Measurements from ENCODE around the gene PIK3R2. TPM values are rescaled to one million over a fixed set of nuclear protein-coding genes. Genes with fewer than 3 reads are reported as not detected.
"Not testable (repeated sequence)": the region's sequence is repeated elsewhere in the genome, so short reads cannot be mapped to it uniquely, and the experiment has no call there.

PIK3R2 gene
- 1 to 10 TPM; 7.8 to 9.2 TPM for total RNA-seq

DNA sequence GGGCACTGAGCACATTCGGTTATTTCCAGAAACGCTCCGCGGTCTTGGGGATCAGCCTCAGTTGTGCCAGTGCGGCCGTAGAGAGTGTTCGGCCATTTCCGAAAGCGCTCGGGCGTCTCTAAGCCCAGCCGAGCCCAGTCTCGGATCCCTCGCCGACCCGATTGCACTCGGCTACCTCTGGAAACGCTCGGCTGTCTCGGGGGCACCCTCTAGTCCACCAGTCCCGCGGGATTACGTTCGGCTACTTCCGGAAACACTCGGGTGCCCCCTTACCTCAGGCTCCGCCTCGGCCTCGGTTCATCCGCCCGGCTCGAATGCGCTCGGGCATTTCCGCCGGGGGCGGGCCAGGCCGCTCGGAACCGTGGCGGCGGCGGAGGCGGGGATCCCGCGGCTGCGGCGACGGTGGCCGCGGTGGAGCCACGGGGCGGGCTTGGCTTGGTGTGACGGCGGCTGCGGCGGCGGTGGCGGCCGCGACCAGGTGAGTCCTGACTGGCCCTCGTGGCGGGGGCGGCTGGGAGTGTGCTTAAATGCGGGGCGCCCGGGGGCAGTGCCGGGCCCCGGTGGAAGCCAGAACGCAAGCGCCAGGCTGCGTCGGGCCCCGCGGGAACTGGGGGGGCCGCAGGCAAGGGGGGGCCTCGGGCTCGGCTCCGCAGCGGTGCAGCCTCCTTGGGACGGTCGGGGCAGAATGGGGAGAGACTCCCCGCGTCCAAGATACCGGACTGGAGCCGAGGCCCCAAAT lies at the start of gene PIK3R2:
Gene PIK3R2 (plus strand): TSS at position 347 of the 739 bp plus-strand sequence. CDS start 2,717 bp downstream, outside the sequence.
- Mint-ChIP-seq H3K4me3 (peak within 1 kb of the TSS; percentile 79), H3K27me3 (ENCODE audit: low read depth) (no peaks in the 10 kb centered on the region), H3K27ac (peak within 1 kb of the TSS; percentile 98), H3K4me1 (ENCODE audit: low read depth) (peaks cover 30% of the 10 kb centered on the region), H3K9me3 (ENCODE audit: insufficient read depth) (no peaks in the 10 kb centered on the region), H3K36me3 (ENCODE audit: low read depth) (peaks cover 17% of the 10 kb centered on the region)
- ChIA-PET CTCF (interaction anchor here (0.7 to 3.0 kb wide), 18 partner anchors 8 to 94 kb away, joined by 3 to 15 read pairs (median 5); partner anchors contain the start of genes MAST3, MPV17L2 and RAB3A), POLR2A (interaction anchor here (1.1 to 2.2 kb wide), 8 partner anchors 8 to 145 kb away, joined by 3 to 14 read pairs (median 8); partner anchors contain the start of genes ARRDC2, IL12RB1, JUND and MPV17L2)
- DNase-seq (peak; percentile 100), ATAC-seq (peak; percentile 94)

- ChIA-PET POLR2A (interaction anchor here (0.6 to 1.3 kb wide), 4 partner anchors 15 to 177 kb away, joined by 3 to 5 read pairs (median 4); partner anchors contain the start of gene JUND), CTCF (interaction anchor here (0.9 to 3.1 kb wide), 5 partner anchors 8 to 64 kb away, joined by 3 to 20 read pairs (median 4); partner anchors contain the start of gene PIK3R2)
- H3K4me1 Mint-ChIP-seq (ENCODE audit: low read depth), result peaks cover 31% of the 10 kb centered on the region
- DNase-seq (no peak), ATAC-seq (no peak)
- H3K9me3 Mint-ChIP-seq (ENCODE audit: insufficient read depth), result no peaks in the 10 kb centered on the region
- peak overlapping the region; percentile 69 for H3K4me3 Mint-ChIP-seq
- no peaks in the 10 kb centered on the region for H3K36me3 Mint-ChIP-seq (ENCODE audit: low read depth)
- no peaks in the 10 kb centered on the region for H3K27me3 Mint-ChIP-seq (ENCODE audit: low read depth)
- H3K27ac Mint-ChIP-seq, result peak overlapping the region; percentile 74
These were observed 48.2 kb upstream of the PIK3R2 start for GRCh38 chr19:18104793-18105131.

- not testable (repeated sequence) for H3K9me3 Mint-ChIP-seq (ENCODE audit: insufficient read depth); H3K4me3 Mint-ChIP-seq
- POLR2A ChIA-PET, result interaction anchor here (0.8 to 1.3 kb wide), 2 partner anchors 17 to 176 kb away, joined by 4 to 5 read pairs; partner anchors contain the start of gene JUND
These were observed 47.7 kb upstream of the PIK3R2 start for GRCh38 chr19:18105259-18105658.

DNA sequence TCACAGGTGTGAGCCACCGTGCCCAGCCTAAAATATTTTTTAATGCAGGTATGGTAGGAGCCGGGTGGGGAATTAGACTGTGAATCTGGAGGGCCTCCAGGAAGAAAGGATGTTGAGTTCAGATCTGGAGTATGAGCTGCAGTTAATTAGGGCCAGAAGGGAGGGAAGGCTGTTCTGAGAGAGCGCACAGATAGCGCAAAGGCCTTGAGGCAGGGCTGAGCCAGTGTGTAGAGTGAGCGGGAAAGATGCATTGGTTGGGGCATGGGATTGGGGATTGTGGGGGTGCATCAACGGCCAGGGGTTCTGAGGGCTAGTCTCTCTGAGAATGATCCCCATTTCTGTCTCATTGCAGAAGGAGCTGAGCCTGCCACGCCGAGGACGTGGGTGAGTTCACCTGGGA lies 45.7 kb upstream of the PIK3R2 start:
- Mint-ChIP-seq H3K27me3 (ENCODE audit: low read depth) (no peaks in the 10 kb centered on the region), H3K9me3 (ENCODE audit: insufficient read depth) (no peaks in the 10 kb centered on the region), H3K27ac (no peak overlapping the region), H3K4me1 (ENCODE audit: low read depth) (peaks cover 39% of the 10 kb centered on the region), H3K36me3 (ENCODE audit: low read depth) (peaks cover 4% of the 10 kb centered on the region), H3K4me3 (no peak overlapping the region)
- POLR2A ChIA-PET, result interaction anchor here (0.5 to 6.6 kb wide), 4 partner anchors 18 to 513 kb away, joined by 3 to 38 read pairs (median 4); partner anchors contain the start of gene IL12RB1
- ATAC-seq (no peak), DNase-seq (no peak)
- CTCF ChIA-PET, result interaction anchor here (0.9 kb wide), 1 partner anchor 45 kb away, joined by 3 read pairs; the partner anchor contains the start of gene PIK3R2

More at GRCh38 chr19:18105259-18105658, 47.7 kb upstream of the PIK3R2 start:
- peaks cover 30% of the 10 kb centered on the region for H3K4me1 Mint-ChIP-seq (ENCODE audit: low read depth)
- not testable (repeated sequence) for H3K36me3 Mint-ChIP-seq (ENCODE audit: low read depth); ATAC-seq; DNase-seq; H3K27me3 Mint-ChIP-seq (ENCODE audit: low read depth); H3K27ac Mint-ChIP-seq
- CTCF ChIA-PET, result interaction anchor here (0.7 to 3.1 kb wide), 3 partner anchors 14 to 47 kb away, joined by 3 to 8 read pairs (median 3); partner anchors contain the start of gene PIK3R2

DNA sequence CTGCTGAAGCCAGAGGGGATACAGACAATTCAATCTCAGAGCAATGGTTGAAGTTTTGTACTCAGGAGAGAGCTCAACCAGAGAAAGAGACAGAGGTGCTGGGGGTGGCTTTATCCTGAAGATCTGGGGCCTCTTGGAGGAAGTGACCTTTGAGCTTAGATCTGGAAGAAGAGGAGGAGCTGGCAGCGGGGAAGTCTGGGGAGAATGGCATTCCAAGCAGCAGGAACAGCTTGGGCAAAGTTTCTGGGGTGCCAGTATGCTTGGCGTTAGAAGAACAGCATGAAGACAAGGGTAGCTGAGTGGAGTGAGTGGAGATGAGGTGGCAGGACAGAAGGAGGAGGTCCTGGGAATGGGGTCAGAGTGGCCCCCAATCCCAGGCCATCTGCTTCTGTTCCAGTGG lies 44.1 kb upstream of the PIK3R2 start:
- peaks cover 40% of the 10 kb centered on the region for H3K4me1 Mint-ChIP-seq (ENCODE audit: low read depth)
- ChIA-PET CTCF (interaction anchor here (0.9 to 1.7 kb wide), 5 partner anchors 10 to 51 kb away, joined by 3 to 13 read pairs (median 4); partner anchors contain the start of genes IL12RB1, MAST3 and PIK3R2), POLR2A (interaction anchor here (0.7 to 6.6 kb wide), 4 partner anchors 10 to 20 kb away, joined by 3 to 38 read pairs (median 6); partner anchors contain the start of genes IL12RB1 and MAST3)
- peak overlapping the region; percentile 76 for H3K27ac Mint-ChIP-seq
- no peaks in the 10 kb centered on the region for H3K27me3 Mint-ChIP-seq (ENCODE audit: low read depth)
- H3K9me3 Mint-ChIP-seq (ENCODE audit: insufficient read depth), result no peaks in the 10 kb centered on the region
- DNase-seq (no peak), ATAC-seq (no peak)
- peak overlapping the region; percentile 65 for H3K4me3 Mint-ChIP-seq
- H3K36me3 Mint-ChIP-seq (ENCODE audit: low read depth), result peaks cover 6% of the 10 kb centered on the region

GRCh38 chr19:18109341-18109732 lies 43.6 kb upstream of the PIK3R2 start:
- no peak for DNase-seq
- Mint-ChIP-seq H3K4me1 (ENCODE audit: low read depth) (peaks cover 39% of the 10 kb centered on the region), H3K27me3 (ENCODE audit: low read depth) (no peaks in the 10 kb centered on the region), H3K9me3 (ENCODE audit: insufficient read depth) (no peaks in the 10 kb centered on the region), H3K4me3 (peak overlapping the region; percentile 65), H3K36me3 (ENCODE audit: low read depth) (peaks cover 6% of the 10 kb centered on the region), H3K27ac (peak overlapping the region; percentile 46)
- ATAC-seq, result no peak
- CTCF ChIA-PET, result interaction anchor here (0.9 to 4.8 kb wide), 7 partner anchors 9 to 57 kb away, joined by 3 to 35 read pairs (median 4); partner anchors contain the start of genes IL12RB1, MAST3 and PIK3R2
- POLR2A ChIA-PET, result interaction anchor here (1.4 to 6.6 kb wide), 3 partner anchors 10 to 20 kb away, joined by 5 to 38 read pairs (median 8); partner anchors contain the start of genes IL12RB1 and MAST3

GRCh38 chr19:18109733-18110608 lies 43.0 kb upstream of the PIK3R2 start:
- POLR2A ChIA-PET, result interaction anchor here (0.8 to 6.6 kb wide), 5 partner anchors 9 to 34 kb away, joined by 3 to 38 read pairs (median 5); partner anchors contain the start of genes IL12RB1 and MAST3
- peak overlapping the region; percentile 75 for H3K4me3 Mint-ChIP-seq
- H3K27ac Mint-ChIP-seq, result peak overlapping the region; percentile 46
- no peaks in the 10 kb centered on the region for H3K9me3 Mint-ChIP-seq (ENCODE audit: insufficient read depth)
- no peaks in the 10 kb centered on the region for H3K27me3 Mint-ChIP-seq (ENCODE audit: low read depth)
- peaks cover 33% of the 10 kb centered on the region for H3K4me1 Mint-ChIP-seq (ENCODE audit: low read depth)
- ATAC-seq (peak; percentile 83), DNase-seq (peak; percentile 60)
- CTCF ChIA-PET, result interaction anchor here (1.0 to 4.8 kb wide), 9 partner anchors 8 to 114 kb away, joined by 3 to 35 read pairs (median 6); partner anchors contain the start of genes IL12RB1, MAST3 and PIK3R2
- peaks cover 6% of the 10 kb centered on the region for H3K36me3 Mint-ChIP-seq (ENCODE audit: low read depth)

DNA sequence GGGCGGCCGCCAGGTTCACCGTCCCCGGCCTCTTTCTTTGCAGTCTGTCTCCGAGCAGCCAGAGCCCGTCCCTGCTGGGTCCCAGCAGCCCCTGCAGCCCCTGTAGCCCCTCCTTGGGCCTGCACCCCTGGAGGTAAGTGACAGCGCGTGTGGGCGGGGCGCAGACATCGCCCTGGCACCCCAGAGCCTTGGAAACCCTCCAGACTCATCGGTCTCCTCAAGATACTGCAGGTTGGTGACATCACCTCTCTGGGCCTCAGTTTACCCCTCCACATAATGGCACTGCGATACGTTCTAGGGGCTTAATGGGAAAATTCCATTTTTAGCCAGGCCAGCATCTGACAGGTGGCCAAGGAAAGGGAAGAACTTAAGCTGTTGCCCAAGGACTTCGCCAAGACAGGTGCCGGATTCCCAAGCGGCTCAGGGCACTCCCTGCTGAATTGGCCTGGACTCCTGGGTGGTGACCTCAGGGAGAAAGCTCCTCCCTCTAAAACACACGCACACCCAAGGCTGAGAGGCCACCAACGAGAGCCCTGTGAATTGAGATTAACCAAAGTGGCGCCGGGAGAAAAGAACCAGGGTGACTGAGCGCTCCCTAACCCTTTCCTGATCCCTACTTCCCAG lies 42.2 kb upstream of the PIK3R2 start:
- no peaks in the 10 kb centered on the region for H3K27me3 Mint-ChIP-seq (ENCODE audit: low read depth)
- H3K27ac Mint-ChIP-seq, result no peak overlapping the region
- H3K4me1 Mint-ChIP-seq (ENCODE audit: low read depth), result peaks cover 36% of the 10 kb centered on the region
- no peaks in the 10 kb centered on the region for H3K9me3 Mint-ChIP-seq (ENCODE audit: insufficient read depth)
- POLR2A ChIA-PET, result interaction anchor here (0.8 to 6.6 kb wide), 4 partner anchors 9 to 33 kb away, joined by 3 to 38 read pairs (median 6); partner anchors contain the start of gene IL12RB1
- CTCF ChIA-PET, result interaction anchor here (1.0 to 4.8 kb wide), 11 partner anchors 8 to 115 kb away, joined by 3 to 35 read pairs (median 5); partner anchors contain the start of genes ARRDC2, IL12RB1 and PIK3R2
- peaks cover 6% of the 10 kb centered on the region for H3K36me3 Mint-ChIP-seq (ENCODE audit: low read depth)
- ATAC-seq (no peak), DNase-seq (no peak)
- H3K4me3 Mint-ChIP-seq, result peak overlapping the region; percentile 75

DNA sequence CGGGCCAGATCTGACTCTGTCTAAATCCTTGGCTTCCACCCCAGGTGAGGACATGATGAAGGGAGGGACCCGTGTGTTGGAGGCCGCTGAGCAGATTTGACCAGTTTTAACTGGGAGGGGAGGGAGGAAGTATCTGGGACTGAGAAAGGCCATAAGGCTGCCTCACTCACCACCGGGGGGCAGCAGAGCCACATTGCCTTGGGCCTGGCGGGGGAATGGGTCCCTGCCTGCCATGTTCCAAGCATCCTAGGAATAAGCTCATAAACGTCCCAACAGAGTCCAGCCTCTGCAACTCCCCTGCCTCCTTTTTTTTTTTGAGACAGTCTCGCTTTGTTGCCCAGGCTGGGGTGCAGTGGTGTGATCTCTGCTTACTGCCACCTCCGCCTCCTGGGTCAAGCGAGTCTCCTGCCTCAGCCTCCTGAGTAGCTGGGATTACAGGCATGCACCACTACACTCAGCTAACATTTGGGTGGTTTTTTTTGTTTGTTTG lies 39.9 kb upstream of the PIK3R2 start:
- Mint-ChIP-seq H3K27me3 (ENCODE audit: low read depth) (no peaks in the 10 kb centered on the region), H3K4me3 (no peak overlapping the region), H3K4me1 (ENCODE audit: low read depth) (peaks cover 43% of the 10 kb centered on the region), H3K27ac (no peak overlapping the region), H3K9me3 (ENCODE audit: insufficient read depth) (no peaks in the 10 kb centered on the region), H3K36me3 (ENCODE audit: low read depth) (peaks cover 6% of the 10 kb centered on the region)
- ATAC-seq, result peak; percentile 47
- DNase-seq, result peak; percentile 82
- POLR2A ChIA-PET, result interaction anchor here (6.6 kb wide), 1 partner anchor 24 kb away, joined by 38 read pairs; the partner anchor contains the start of gene IL12RB1
- CTCF ChIA-PET, result interaction anchor here (0.6 to 4.8 kb wide), 28 partner anchors 10 to 216 kb away, joined by 3 to 35 read pairs (median 3); partner anchors contain the start of genes IFI30, IL12RB1, LSM4 and MAST3

DNA sequence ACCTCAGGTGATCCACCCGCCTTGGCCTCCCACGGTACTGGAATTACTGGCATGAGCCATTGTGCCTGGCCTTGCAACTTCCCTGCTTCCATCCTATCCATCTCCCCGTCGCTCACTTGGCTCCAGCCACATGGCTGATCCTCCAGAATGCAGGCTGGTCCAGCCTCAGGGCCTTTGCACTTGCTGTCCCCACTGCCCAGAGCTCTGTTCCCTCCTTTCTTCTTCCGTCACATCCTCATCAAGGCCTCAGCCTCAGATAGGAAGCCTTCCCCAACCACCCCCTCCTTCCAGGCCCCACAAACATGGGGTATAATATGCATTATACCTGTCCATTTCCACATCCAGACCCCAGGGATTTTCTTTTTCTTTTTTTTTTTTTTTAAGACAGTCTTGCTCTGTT lies 39.1 kb upstream of the PIK3R2 start:
- no peak overlapping the region for H3K4me3 Mint-ChIP-seq
- no peak overlapping the region for H3K27ac Mint-ChIP-seq
- peaks cover 6% of the 10 kb centered on the region for H3K36me3 Mint-ChIP-seq (ENCODE audit: low read depth)
- ChIA-PET POLR2A (interaction anchor here (6.6 kb wide), 1 partner anchor 25 kb away, joined by 38 read pairs; the partner anchor contains the start of gene IL12RB1), CTCF (interaction anchor here (0.9 to 4.8 kb wide), 16 partner anchors 10 to 209 kb away, joined by 3 to 35 read pairs (median 4); partner anchors contain the start of genes IL12RB1, LSM4 and MAST3)
- peaks cover 44% of the 10 kb centered on the region for H3K4me1 Mint-ChIP-seq (ENCODE audit: low read depth)
- DNase-seq (no peak), ATAC-seq (no peak)
- H3K9me3 Mint-ChIP-seq (ENCODE audit: insufficient read depth), result no peaks in the 10 kb centered on the region
- H3K27me3 Mint-ChIP-seq (ENCODE audit: low read depth), result no peaks in the 10 kb centered on the region
